Esophagus muscularis mucosa (tissue), 4 donors: ENCODE data around the gene WDR48.

Source experiments
- EP300 ChIP-seq: sonication (generic); formaldehyde crosslinking; IDR thresholded peaks from one replicate; pipeline ENCODE4 v1.6.1; 2017; ENCODE audit warnings: antibody characterized with exemption
- POLR2A ChIP-seq: fragments of 450-650 bp; IDR thresholded peaks from one replicate; pipeline ENCODE4 v1.6.1; 2017; ENCODE audit warnings: antibody characterized with exemption, moderate library complexity, mild to moderate bottlenecking, low read depth
- POLR2AphosphoS5 ChIP-seq, 2 donors: sonication (generic); formaldehyde crosslinking; IDR thresholded peaks; one replicate each; pipeline ENCODE4 v1.6.1; 2017; ENCODE audit warnings: antibody characterized with exemption in 2 of 2
- TF ChIP-seq, protein P1 (sequence below), 3 experiments: fragments of 200-600 bp in 2 of 3; fragments of 450-650 bp in 1 of 3; sonication (generic) in 2 of 3; IDR thresholded peaks; one replicate each; pipeline ENCODE4 v1.5.1; 2017 to 2019; ENCODE audit warnings: antibody characterized with exemption in 3 of 3, mild to moderate bottlenecking in 2 of 3, moderate library complexity in 1 of 3

GRCh38 chr3:39086144-39086543 is 34.3 kb downstream of the WDR48 start:
- TF ChIP-seq POLR2A (no peak), POLR2AphosphoS5 (IDR thresholded peaks at IDR 0.05) (no peak), EP300 (no peak)
- TF ChIP-seq, protein P1, sequence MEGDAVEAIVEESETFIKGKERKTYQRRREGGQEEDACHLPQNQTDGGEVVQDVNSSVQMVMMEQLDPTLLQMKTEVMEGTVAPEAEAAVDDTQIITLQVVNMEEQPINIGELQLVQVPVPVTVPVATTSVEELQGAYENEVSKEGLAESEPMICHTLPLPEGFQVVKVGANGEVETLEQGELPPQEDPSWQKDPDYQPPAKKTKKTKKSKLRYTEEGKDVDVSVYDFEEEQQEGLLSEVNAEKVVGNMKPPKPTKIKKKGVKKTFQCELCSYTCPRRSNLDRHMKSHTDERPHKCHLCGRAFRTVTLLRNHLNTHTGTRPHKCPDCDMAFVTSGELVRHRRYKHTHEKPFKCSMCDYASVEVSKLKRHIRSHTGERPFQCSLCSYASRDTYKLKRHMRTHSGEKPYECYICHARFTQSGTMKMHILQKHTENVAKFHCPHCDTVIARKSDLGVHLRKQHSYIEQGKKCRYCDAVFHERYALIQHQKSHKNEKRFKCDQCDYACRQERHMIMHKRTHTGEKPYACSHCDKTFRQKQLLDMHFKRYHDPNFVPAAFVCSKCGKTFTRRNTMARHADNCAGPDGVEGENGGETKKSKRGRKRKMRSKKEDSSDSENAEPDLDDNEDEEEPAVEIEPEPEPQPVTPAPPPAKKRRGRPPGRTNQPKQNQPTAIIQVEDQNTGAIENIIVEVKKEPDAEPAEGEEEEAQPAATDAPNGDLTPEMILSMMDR (IDR thresholded peaks at IDR 0.05) = no peak
